GM12878 (cell line): ENCODE results near the gene NTM.

Source experiments
- BHLHE40 ChIP-seq, 2 experiments: fragments of 450-650 bp in 1 of 2; IDR thresholded peaks; 2 replicates each; pipeline ENCODE4 v1.6.1; 2011 to 2017; ENCODE audit warnings: low read depth in 2 of 2, borderline replicate concordance in 1 of 2, improper control_type of control experiment in 1 of 2, low read length in 1 of 2, mild to moderate bottlenecking in 1 of 2
- CREB1 ChIP-seq: IDR thresholded peaks from 2 replicates; pipeline ENCODE4 v1.6.1; 2012; ENCODE audit warnings: low read depth, mild to moderate bottlenecking, inconsistent platforms
- EP300 ChIP-seq, 2 experiments: fragments of 150-350 bp in 1 of 2; IDR thresholded peaks; 2 replicates each; pipeline ENCODE4 v1.6.1; 2011 to 2012; ENCODE audit warnings: low read depth in 2 of 2, low read length in 2 of 2, borderline replicate concordance in 1 of 2, improper control_type of control experiment in 1 of 2, inconsistent platforms in 1 of 2; ENCODE audit not compliant: control insufficient read depth in 1 of 2
- EZH2 ChIP-seq: IDR thresholded peaks from 2 replicates; pipeline ENCODE4 v1.6.1; 2012; ENCODE audit warnings: low read depth, mild to moderate bottlenecking, control low read depth, inconsistent platforms, low read length, borderline replicate concordance; ENCODE audit not compliant: control insufficient read depth
- POLR2A ChIP-seq: IDR thresholded peaks from 2 replicates; pipeline ENCODE4 v1.6.1; 2011; ENCODE audit warnings: low read depth, mild to moderate bottlenecking, low read length
- POLR2AphosphoS5 ChIP-seq: IDR thresholded peaks from 2 replicates; pipeline ENCODE4 v1.6.1; 2011; ENCODE audit warnings: mild to moderate bottlenecking, low read length, inconsistent platforms
- SIN3A ChIP-seq: IDR thresholded peaks from 2 replicates; pipeline ENCODE4 v1.6.1; 2012; ENCODE audit warnings: low read depth, low read length, improper control_type of control experiment
- TF ChIP-seq, protein P1 (sequence below), 3 experiments: IDR thresholded peaks in 2 of 3; conservative IDR thresholded peaks in 1 of 3; 2 replicates each; pipeline ENCODE4 v1.5.1; 2011; ENCODE audit warnings: low read depth in 3 of 3, low read length in 3 of 3, mild to moderate bottlenecking in 3 of 3, control low read depth in 2 of 3, moderate library complexity in 2 of 3, inconsistent platforms in 1 of 3, mixed read lengths in 1 of 3; ENCODE audit not compliant: control insufficient read depth in 2 of 3, insufficient read depth in 1 of 3; ENCODE audit errors: extremely low read depth in 1 of 3
- TF ChIP-seq, protein P2 (sequence below): IDR thresholded peaks from 2 replicates; pipeline ENCODE4 v1.6.1; 2012; ENCODE audit warnings: low read depth, low read length, improper control_type of control experiment

DNA sequence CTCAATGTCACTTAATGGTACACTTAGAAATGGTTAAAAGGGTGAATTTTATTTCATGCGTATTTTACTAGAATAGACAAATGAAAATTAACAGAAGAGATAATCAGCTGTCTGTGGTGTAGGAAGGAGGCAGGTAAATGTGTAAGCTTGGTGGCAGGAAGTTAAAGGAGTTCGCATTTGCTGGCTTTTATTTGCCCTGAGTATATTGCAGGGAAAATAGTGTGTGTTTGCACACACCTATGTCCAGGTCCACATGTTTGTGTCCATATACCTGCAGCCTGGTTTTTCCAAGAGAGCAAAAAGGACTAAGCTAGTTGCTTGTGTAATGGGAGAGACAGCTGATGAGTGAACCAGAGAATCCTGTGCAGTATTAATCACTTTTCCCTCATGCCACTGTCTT lies 16.0 kb downstream of the NTM start:
- no peak for TF ChIP-seq CREB1
- no peak for TF ChIP-seq SIN3A
- TF ChIP-seq, protein P1, sequence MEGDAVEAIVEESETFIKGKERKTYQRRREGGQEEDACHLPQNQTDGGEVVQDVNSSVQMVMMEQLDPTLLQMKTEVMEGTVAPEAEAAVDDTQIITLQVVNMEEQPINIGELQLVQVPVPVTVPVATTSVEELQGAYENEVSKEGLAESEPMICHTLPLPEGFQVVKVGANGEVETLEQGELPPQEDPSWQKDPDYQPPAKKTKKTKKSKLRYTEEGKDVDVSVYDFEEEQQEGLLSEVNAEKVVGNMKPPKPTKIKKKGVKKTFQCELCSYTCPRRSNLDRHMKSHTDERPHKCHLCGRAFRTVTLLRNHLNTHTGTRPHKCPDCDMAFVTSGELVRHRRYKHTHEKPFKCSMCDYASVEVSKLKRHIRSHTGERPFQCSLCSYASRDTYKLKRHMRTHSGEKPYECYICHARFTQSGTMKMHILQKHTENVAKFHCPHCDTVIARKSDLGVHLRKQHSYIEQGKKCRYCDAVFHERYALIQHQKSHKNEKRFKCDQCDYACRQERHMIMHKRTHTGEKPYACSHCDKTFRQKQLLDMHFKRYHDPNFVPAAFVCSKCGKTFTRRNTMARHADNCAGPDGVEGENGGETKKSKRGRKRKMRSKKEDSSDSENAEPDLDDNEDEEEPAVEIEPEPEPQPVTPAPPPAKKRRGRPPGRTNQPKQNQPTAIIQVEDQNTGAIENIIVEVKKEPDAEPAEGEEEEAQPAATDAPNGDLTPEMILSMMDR (IDR thresholded peaks at IDR 0.05 in 2 of 3, conservative IDR thresholded peaks at IDR 0.05 in 1 of 3; ENCODE audit: control insufficient read depth in 2 of 3, extremely low read depth in 1 of 3, insufficient read depth in 1 of 3, low read depth in 3 of 3, low read length in 3 of 3), result no peak
- no peak for TF ChIP-seq POLR2A
- TF ChIP-seq, protein P2, sequence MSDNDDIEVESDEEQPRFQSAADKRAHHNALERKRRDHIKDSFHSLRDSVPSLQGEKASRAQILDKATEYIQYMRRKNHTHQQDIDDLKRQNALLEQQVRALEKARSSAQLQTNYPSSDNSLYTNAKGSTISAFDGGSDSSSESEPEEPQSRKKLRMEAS, result no peak
- no peak for TF ChIP-seq BHLHE40 (IDR thresholded peaks at IDR 0.05; ENCODE audit: borderline replicate concordance in 1 of 2, low read depth in 2 of 2, low read length in 1 of 2)
- no peak for TF ChIP-seq EP300 (IDR thresholded peaks at IDR 0.05; ENCODE audit: borderline replicate concordance in 1 of 2, control insufficient read depth in 1 of 2, low read depth in 2 of 2, low read length in 2 of 2)
- no peak for TF ChIP-seq EZH2
- no peak for TF ChIP-seq POLR2AphosphoS5
